Subcutaneous abdominal adipose tissue (tissue), 5 donors: ENCODE results near the gene CD2AP.

Experiments
- H3K27ac ChIP-seq: one replicate; pipeline ENCODE4 v1.7.0; 2013; ENCODE audit warnings: low read depth, mild to moderate bottlenecking, inconsistent platforms, low read length, moderate library complexity
- H3K27me3 ChIP-seq, 5 donors: one replicate each; pipeline ENCODE4 v1.7.0; 2013; ENCODE audit warnings: low read length in 5 of 5, inconsistent platforms in 1 of 5; ENCODE audit not compliant: control insufficient read depth in 5 of 5, insufficient read depth in 4 of 5
- H3K36me3 ChIP-seq, 5 donors: one replicate each; pipeline ENCODE4 v1.7.0; 2013; ENCODE audit warnings: low read length in 5 of 5; ENCODE audit not compliant: control insufficient read depth in 5 of 5, insufficient read depth in 5 of 5
- H3K4me1 ChIP-seq, 5 donors: one replicate each; pipeline ENCODE4 v1.7.0; 2013; ENCODE audit warnings: low read length in 5 of 5, mild to moderate bottlenecking in 3 of 5, moderate library complexity in 1 of 5; ENCODE audit not compliant: control insufficient read depth in 5 of 5, insufficient read depth in 5 of 5
- H3K4me3 ChIP-seq, 5 donors: one replicate each; pipeline ENCODE4 v1.7.0; 2013; ENCODE audit warnings: low read length in 5 of 5, low read depth in 1 of 5
- H3K9ac ChIP-seq, 5 donors: one replicate each; pipeline ENCODE4 v1.7.0; 2013; ENCODE audit warnings: low read length in 5 of 5, mild to moderate bottlenecking in 4 of 5, moderate library complexity in 3 of 5
- H3K9me3 ChIP-seq, 5 donors: one replicate each; pipeline ENCODE4 v1.7.0; 2013; ENCODE audit warnings: low read length in 5 of 5; ENCODE audit not compliant: control insufficient read depth in 5 of 5
- donor health status: healthy.
- donor health status: healthy.
- donor health status: healthy.
- donor health status: healthy.
- donor health status: healthy.

CD2AP gene

DNA sequence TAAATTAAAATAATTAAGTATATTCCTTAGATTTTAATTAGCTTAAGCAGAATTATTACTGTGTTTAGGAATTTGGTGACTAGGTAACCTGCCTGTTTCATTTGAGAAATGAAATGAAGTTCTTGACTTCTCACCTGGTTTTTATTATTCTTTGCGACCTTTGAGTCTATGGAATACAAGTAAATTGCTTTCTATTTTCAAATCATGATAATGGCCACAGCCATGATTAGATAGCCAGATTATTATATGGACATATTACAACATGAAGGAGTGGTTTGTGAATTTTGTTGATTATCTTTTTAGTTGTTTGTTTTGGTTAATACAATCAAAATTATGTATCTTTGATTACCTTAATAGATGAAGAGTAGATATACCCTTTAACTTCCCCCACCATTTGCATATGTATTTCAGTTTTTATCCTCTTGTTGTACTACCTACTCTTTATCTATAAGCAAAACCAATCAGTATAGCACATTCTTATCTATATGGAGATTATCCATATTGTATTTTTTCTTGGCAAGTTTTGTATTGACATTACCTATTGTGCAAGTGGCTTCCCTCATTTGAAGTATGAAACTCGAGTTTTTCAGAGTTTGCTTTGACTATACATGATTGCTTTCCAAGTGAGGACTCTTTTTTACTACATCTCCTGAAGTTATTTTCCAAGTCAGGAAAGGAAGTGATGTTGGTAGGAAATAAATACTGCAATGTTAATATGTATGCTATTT, 47.9 kb downstream of the CD2AP start:
- Histone ChIP-seq H3K27me3 (no peaks in the 10 kb centered on the region), H3K27ac (no peak overlapping the region), H3K36me3 (peaks cover 0 to 6% (median 0%) of the 10 kb centered on the region in 5 donors), H3K9ac (no peak overlapping the region), H3K4me3 (no peak overlapping the region), H3K9me3 (no peaks in the 10 kb centered on the region), H3K4me1 (peaks cover 0 to 4% (median 0%) of the 10 kb centered on the region in 5 donors)

DNA sequence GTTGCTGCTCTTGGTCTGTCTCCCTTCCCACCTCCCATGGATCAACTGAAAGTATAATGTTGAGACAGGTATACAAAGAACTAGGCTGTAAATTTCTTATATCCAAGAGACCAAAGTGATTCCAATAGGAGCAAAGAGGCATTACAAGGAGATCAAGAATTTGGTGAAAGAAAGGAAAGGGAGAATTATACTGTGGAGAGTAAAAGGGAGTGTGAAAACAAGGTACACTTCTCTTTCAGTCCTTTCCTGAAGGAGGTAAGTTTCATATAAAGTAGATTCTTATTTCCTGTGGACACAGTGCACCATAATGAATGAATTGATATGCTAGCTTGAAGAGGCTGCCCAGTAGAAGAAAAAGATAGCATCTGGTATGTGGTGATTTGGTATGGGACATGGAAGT, 49.7 kb downstream of the CD2AP start:
- Histone ChIP-seq H3K27me3 (no peaks in the 10 kb centered on the region), H3K9ac (no peak overlapping the region), H3K36me3 (peaks cover 0 to 6% (median 0%) of the 10 kb centered on the region in 5 donors), H3K9me3 (no peaks in the 10 kb centered on the region), H3K4me3 (no peak overlapping the region), H3K27ac (no peak overlapping the region), H3K4me1 (peaks cover 0 to 4% (median 0%) of the 10 kb centered on the region in 5 donors)

DNA sequence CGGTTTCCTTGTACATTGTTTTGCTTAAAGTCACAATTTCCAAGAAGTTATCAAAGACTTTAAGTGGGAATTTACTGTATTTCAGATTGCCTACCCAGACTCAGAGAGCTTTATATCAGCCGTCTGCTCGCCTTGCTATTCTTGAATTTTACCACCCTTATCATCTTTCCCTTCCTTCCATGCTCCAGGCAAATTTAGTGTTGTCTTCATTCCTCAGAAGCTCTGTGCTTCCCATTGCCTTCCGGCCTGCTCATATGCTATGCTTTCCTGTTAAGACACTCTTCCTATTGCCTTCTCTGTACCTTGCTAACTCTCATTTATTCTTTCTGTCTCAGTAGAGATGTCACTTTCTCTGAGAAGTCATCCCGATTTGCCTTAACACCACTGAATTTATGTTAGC, 52.1 kb downstream of the CD2AP start:
- no peaks in the 10 kb centered on the region for H3K4me1 ChIP-seq
- H3K9ac ChIP-seq, result no peak overlapping the region
- H3K9me3 ChIP-seq, result no peaks in the 10 kb centered on the region
- H3K27ac ChIP-seq, result no peak overlapping the region
- no peak overlapping the region for H3K4me3 ChIP-seq
- peaks cover 0 to 9% (median 5%) of the 10 kb centered on the region in 5 donors for H3K36me3 ChIP-seq
- H3K27me3 ChIP-seq, result no peaks in the 10 kb centered on the region

DNA sequence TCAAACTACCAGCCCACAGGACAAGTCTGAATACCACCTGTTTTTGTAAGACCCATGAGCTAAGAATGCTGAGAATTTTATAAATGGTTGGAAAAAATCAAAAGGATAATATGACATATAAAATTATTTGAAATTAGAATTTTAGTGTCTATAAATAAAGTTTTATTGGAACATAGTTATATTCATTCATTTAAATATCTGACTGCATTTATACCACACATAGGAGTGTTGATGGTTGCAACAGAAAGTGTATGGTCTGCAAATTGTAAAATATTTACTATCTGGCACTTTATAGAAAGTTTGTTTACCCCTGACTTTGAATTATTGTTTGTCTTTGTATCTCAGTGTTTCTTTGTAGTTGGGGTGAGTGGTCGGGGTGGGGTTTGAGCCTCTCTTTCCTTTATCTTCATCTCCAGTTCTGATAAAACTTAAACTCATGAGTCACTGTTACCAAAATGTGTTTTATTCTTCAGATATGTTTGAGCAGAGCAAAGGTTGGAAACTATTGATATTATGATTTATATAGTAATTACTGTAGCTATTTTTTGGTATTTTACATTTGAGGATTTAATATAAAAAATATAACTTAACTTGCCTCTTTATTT, 55.5 kb downstream of the CD2AP start:
- H3K9me3 ChIP-seq, result no peaks in the 10 kb centered on the region
- H3K27ac ChIP-seq, result no peak overlapping the region
- peaks cover 0 to 16% (median 14%) of the 10 kb centered on the region in 5 donors for H3K4me1 ChIP-seq
- H3K4me3 ChIP-seq, result no peak overlapping the region
- no peak overlapping the region for H3K9ac ChIP-seq
- H3K36me3 ChIP-seq, result peaks cover 0 to 7% (median 3%) of the 10 kb centered on the region in 5 donors
- no peaks in the 10 kb centered on the region for H3K27me3 ChIP-seq

DNA sequence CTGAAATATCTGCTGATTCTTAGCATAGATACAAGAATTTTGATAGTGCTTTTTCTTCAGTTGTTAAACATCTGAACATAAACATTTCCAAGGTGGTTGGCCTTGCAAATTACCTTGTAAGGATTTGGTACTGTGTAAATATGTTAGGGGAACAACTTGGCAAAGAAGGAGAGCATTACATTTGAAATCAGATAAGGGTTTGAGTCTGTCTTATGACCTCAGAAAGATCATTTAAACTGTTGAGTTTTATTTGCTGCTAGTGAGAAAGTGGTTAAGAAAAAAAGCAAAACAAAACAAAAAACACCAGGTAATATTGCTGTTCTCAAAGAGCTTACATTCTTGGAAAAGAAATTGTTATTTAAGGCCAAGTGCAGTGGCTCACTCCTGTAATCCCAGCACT, 56.5 kb downstream of the CD2AP start:
- peaks cover 0 to 7% (median 3%) of the 10 kb centered on the region in 5 donors for H3K36me3 ChIP-seq

DNA sequence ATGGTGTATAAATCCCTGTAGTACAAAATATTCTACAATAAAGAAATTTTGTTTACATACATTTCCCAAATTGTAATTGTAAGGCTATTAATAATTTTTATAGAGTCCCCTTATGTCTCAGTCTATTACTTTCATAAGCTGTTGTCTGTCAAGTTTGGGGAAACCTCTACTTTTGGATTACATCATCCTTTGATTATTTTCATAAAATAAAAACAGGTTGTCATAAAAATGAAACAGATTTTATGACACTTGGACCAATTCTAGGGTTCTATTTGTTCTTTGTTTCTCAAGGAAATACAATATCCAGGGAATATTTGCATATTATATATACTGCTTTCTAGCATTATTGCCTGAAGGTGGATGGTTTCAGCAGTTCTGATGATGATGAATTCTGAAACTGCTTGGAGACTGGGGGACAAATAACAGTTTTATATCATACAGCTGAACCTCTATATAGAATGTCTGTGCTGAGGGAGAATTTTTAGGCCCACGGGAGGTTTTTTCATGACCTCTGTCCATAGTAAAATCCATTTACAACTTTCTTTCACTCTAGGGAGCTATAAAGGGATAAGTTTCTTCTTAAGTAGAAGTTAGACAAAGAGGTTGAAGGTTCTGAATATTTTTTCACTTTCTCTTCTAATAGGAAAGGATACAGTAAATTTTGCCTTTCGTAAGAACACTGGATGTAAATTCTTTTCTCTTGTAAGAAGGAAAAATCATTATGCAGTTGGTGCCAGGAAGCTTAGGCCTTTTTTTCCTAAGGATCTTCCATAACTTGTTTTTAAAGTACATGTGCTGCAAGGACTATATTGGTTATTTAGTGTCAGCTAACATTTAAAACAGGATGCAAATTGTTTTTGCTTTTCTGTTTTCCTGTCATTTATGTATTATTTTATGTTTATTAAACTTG, 58.0 kb downstream of the CD2AP start:
- H3K4me3 ChIP-seq, result no peak overlapping the region
- no peaks in the 10 kb centered on the region for H3K9me3 ChIP-seq
- H3K36me3 ChIP-seq, result peaks cover 0 to 7% (median 3%) of the 10 kb centered on the region in 5 donors
- H3K4me1 ChIP-seq, result peaks cover 0 to 16% (median 14%) of the 10 kb centered on the region in 5 donors
- H3K27ac ChIP-seq, result peak overlapping the region; percentile 4
- peak overlapping the region in 1 of 5 donors; percentile 42 for H3K9ac ChIP-seq
- H3K27me3 ChIP-seq, result no peaks in the 10 kb centered on the region

More for the DNA sequence above, 56.5 kb downstream of the CD2AP start:
- Histone ChIP-seq H3K4me3 (no peak overlapping the region), H3K9me3 (no peaks in the 10 kb centered on the region), H3K27ac (no peak overlapping the region), H3K4me1 (peaks cover 0 to 16% (median 14%) of the 10 kb centered on the region in 5 donors), H3K9ac (no peak overlapping the region), H3K27me3 (no peaks in the 10 kb centered on the region)

DNA sequence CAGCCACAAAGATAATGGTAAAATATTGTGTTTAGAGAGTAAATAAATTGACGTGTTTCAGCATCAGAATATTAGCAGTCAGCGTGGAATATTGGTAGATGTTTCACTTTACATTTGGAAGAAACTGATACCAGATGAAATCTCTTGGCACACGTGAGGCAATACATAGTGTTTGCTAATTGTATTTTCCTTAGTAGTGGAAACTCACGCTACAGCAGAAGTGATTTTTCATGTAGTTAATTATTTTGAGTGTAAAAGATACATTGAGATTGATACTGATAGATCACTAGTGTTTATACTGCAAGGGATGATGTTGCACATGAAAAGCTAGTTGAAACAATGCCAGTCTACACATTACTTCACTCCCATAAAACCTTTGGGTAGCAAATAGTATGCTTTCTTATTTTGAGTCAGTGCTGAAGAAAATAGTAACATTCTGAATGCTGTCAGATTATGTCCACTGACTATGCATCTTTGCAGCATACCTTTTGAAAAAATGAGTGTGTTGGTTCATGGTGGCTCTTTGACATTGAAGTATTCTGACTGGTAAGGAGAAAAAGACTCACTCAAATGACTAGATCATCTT, 59.3 kb downstream of the CD2AP start:
- H3K27me3 ChIP-seq, result no peaks in the 10 kb centered on the region
- no peak overlapping the region for H3K4me3 ChIP-seq
- no peaks in the 10 kb centered on the region for H3K9me3 ChIP-seq
- H3K36me3 ChIP-seq, result peaks cover 0 to 7% (median 3%) of the 10 kb centered on the region in 5 donors
- H3K9ac ChIP-seq, result no peak overlapping the region
- peaks cover 0 to 16% (median 14%) of the 10 kb centered on the region in 5 donors for H3K4me1 ChIP-seq
- H3K27ac ChIP-seq, result no peak overlapping the region

DNA sequence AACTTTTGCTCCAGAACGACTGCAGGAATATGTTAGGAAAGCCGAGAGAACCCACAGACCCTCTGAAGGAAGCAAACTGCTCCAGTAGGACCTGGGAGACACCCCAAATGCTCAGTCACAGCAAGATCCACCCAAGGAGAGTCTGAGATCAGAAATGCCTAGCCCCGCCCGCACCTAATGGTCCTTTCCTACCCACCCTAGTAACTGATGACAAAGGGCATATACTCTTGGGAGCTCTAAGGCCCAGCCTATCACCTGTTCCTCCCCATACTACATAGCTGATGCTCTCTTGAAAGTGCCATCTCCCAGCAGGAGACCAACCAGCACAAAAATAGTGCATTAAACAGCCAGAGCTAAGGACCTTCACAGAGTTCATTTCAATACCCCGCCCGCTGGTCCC, 67.6 kb downstream of the CD2AP start:
- Histone ChIP-seq H3K4me1 (no peaks in the 10 kb centered on the region), H3K36me3 (peaks cover 13 to 24% (median 15%) of the 10 kb centered on the region in 5 donors), H3K9me3 (no peaks in the 10 kb centered on the region), H3K27me3 (no peaks in the 10 kb centered on the region), H3K9ac (no peak overlapping the region), H3K4me3 (no peak overlapping the region), H3K27ac (no peak overlapping the region)

DNA sequence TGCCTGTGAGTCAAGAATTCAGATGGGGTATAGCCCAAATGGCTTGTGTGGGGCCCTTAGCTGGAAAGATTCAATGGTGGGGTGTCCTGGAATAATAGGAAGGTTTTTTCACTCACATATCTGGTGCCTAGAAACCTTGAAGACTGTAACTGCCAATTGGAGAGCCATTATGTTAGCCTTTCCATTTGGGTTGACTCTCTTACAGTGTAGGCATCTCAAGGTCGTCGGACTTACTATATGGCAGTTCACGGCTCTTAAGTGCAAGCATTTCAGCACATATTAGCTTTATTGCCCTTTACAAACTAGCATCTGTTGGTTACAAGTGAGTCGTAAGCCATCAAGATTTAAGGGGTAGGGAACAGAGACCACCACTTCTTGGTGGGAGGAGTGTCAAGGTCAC, 74.1 kb downstream of the CD2AP start:
- Histone ChIP-seq H3K4me3 (no peak overlapping the region), H3K4me1 (no peaks in the 10 kb centered on the region), H3K36me3 (peaks cover 2 to 8% (median 3%) of the 10 kb centered on the region in 5 donors), H3K9me3 (no peaks in the 10 kb centered on the region), H3K9ac (no peak overlapping the region), H3K27me3 (no peaks in the 10 kb centered on the region), H3K27ac (no peak overlapping the region)
